SK-N-MC (cell line): Measurements from ENCODE around the gene MAPT.

Source experiments
- EZH2 ChIP-seq: fragments of 200-600 bp; sonication (generic); IDR thresholded peaks from one replicate; pipeline ENCODE4 v1.6.1; 2017; ENCODE audit warnings: antibody characterized with exemption
- POLR2AphosphoS5 ChIP-seq: IDR thresholded peaks from 2 replicates; pipeline ENCODE4 v1.6.1; 2012; ENCODE audit warnings: mild to moderate bottlenecking, low read depth, low read length, borderline replicate concordance

DNA sequence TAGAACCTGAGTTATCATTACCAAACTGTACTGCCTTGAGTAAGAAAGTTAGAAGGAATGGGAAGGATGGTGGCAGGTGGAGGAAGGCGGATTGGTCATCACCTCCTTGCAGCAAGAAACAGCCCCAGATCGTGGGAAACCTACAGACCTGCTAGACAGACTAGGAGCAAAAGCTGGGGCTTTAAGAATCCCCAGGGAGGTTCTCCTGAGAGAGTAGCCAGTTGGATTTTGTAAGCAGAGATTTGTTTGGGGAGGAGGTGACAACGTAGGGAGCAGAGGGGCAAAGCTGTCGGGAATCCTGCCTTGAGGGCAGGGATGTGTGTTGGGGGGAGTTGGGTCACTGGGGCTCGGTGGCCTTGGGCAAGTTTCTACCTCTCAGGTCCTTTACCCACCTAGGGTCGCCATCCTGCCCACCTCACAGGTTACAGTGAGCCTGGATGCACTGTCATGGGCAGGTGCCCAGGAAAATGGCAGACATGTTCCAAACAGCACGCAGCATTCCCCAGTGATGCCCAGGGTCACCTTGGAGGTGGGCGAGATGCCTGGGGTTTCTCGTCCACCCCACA lies 55.5 kb downstream of the MAPT start:
- TF ChIP-seq POLR2AphosphoS5 (no peak), EZH2 (no peak)
